GM23338 (cell line): ENCODE data around the gene TTC39B.

Experiments used
- CREB1 ChIP-seq: fragments of 250-450 bp; sonication (Bioruptor Pico); IDR thresholded peaks from 2 replicates; pipeline ENCODE4 v1.5.0; 2020; ENCODE audit warnings: low read depth, mild to moderate bottlenecking, moderate library complexity
- EZH2 ChIP-seq: fragments of 200-600 bp; sonication (generic); IDR thresholded peaks from one replicate; pipeline ENCODE4 v1.8.0; 2017; ENCODE audit warnings: antibody characterized with exemption, mild to moderate bottlenecking, low read depth; ENCODE audit not compliant: unreplicated experiment
- EZH2phosphoT487 ChIP-seq: fragments of 200-600 bp; sonication (generic); IDR thresholded peaks from one replicate; pipeline ENCODE4 v1.8.1; 2018; ENCODE audit warnings: antibody characterized with exemption; ENCODE audit not compliant: unreplicated experiment
- NANOG ChIP-seq: IDR thresholded peaks from 2 replicates; pipeline ENCODE4 v1.6.1; 2016; ENCODE audit warnings: antibody characterized with exemption, borderline replicate concordance
- POLR2AphosphoS5 ChIP-seq: IDR thresholded peaks from 2 replicates; pipeline ENCODE4 v1.6.1; 2016; ENCODE audit warnings: antibody characterized with exemption, low read depth
- TF ChIP-seq, protein P1 (sequence below), 2 experiments: fragments of 200-600 bp in 1 of 2; sonication (generic) in 1 of 2; conservative IDR thresholded peaks; 2 replicates each; pipeline versions ENCODE4 v1.5.1 to v1.6.1; 2016 to 2017; ENCODE audit warnings: antibody characterized with exemption in 2 of 2, low read depth in 2 of 2, mild to moderate bottlenecking in 2 of 2, moderate library complexity in 1 of 2
- TF ChIP-seq, protein P2 (sequence below): fragments of 250-450 bp; sonication (Bioruptor Pico); IDR thresholded peaks from 2 replicates; pipeline ENCODE4 v1.5.0; 2020; ENCODE audit warnings: mild to moderate bottlenecking, moderate library complexity

DNA sequence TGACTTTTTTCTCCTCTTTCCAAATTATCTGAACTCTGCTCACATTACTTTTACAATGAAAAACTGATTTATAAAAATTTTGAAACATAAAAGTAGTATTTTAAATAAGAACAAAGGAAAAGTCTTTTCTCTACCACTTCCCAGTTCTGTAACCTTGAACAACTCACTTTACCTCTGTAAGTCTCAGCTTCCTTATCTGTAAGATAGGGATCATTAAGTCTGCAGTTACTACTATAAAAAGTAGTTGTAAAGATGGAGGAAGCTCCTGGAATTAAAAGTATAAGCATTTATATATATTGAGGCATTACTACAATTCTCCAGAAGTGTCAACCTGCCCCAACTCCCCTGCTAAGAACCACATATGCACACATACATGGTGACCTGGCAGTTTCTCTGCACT lies 88.0 kb downstream of the TTC39B start:
- TF ChIP-seq, protein P1, sequence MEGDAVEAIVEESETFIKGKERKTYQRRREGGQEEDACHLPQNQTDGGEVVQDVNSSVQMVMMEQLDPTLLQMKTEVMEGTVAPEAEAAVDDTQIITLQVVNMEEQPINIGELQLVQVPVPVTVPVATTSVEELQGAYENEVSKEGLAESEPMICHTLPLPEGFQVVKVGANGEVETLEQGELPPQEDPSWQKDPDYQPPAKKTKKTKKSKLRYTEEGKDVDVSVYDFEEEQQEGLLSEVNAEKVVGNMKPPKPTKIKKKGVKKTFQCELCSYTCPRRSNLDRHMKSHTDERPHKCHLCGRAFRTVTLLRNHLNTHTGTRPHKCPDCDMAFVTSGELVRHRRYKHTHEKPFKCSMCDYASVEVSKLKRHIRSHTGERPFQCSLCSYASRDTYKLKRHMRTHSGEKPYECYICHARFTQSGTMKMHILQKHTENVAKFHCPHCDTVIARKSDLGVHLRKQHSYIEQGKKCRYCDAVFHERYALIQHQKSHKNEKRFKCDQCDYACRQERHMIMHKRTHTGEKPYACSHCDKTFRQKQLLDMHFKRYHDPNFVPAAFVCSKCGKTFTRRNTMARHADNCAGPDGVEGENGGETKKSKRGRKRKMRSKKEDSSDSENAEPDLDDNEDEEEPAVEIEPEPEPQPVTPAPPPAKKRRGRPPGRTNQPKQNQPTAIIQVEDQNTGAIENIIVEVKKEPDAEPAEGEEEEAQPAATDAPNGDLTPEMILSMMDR (conservative IDR thresholded peaks at IDR 0.05; ENCODE audit: low read depth in 2 of 2), result no peak
- no peak for TF ChIP-seq POLR2AphosphoS5
- no peak for TF ChIP-seq EZH2
- no peak for TF ChIP-seq CREB1 (CRISPR knock-in tag)
- TF ChIP-seq NANOG, result no peak
- no peak for TF ChIP-seq EZH2phosphoT487
- TF ChIP-seq, protein P2, sequence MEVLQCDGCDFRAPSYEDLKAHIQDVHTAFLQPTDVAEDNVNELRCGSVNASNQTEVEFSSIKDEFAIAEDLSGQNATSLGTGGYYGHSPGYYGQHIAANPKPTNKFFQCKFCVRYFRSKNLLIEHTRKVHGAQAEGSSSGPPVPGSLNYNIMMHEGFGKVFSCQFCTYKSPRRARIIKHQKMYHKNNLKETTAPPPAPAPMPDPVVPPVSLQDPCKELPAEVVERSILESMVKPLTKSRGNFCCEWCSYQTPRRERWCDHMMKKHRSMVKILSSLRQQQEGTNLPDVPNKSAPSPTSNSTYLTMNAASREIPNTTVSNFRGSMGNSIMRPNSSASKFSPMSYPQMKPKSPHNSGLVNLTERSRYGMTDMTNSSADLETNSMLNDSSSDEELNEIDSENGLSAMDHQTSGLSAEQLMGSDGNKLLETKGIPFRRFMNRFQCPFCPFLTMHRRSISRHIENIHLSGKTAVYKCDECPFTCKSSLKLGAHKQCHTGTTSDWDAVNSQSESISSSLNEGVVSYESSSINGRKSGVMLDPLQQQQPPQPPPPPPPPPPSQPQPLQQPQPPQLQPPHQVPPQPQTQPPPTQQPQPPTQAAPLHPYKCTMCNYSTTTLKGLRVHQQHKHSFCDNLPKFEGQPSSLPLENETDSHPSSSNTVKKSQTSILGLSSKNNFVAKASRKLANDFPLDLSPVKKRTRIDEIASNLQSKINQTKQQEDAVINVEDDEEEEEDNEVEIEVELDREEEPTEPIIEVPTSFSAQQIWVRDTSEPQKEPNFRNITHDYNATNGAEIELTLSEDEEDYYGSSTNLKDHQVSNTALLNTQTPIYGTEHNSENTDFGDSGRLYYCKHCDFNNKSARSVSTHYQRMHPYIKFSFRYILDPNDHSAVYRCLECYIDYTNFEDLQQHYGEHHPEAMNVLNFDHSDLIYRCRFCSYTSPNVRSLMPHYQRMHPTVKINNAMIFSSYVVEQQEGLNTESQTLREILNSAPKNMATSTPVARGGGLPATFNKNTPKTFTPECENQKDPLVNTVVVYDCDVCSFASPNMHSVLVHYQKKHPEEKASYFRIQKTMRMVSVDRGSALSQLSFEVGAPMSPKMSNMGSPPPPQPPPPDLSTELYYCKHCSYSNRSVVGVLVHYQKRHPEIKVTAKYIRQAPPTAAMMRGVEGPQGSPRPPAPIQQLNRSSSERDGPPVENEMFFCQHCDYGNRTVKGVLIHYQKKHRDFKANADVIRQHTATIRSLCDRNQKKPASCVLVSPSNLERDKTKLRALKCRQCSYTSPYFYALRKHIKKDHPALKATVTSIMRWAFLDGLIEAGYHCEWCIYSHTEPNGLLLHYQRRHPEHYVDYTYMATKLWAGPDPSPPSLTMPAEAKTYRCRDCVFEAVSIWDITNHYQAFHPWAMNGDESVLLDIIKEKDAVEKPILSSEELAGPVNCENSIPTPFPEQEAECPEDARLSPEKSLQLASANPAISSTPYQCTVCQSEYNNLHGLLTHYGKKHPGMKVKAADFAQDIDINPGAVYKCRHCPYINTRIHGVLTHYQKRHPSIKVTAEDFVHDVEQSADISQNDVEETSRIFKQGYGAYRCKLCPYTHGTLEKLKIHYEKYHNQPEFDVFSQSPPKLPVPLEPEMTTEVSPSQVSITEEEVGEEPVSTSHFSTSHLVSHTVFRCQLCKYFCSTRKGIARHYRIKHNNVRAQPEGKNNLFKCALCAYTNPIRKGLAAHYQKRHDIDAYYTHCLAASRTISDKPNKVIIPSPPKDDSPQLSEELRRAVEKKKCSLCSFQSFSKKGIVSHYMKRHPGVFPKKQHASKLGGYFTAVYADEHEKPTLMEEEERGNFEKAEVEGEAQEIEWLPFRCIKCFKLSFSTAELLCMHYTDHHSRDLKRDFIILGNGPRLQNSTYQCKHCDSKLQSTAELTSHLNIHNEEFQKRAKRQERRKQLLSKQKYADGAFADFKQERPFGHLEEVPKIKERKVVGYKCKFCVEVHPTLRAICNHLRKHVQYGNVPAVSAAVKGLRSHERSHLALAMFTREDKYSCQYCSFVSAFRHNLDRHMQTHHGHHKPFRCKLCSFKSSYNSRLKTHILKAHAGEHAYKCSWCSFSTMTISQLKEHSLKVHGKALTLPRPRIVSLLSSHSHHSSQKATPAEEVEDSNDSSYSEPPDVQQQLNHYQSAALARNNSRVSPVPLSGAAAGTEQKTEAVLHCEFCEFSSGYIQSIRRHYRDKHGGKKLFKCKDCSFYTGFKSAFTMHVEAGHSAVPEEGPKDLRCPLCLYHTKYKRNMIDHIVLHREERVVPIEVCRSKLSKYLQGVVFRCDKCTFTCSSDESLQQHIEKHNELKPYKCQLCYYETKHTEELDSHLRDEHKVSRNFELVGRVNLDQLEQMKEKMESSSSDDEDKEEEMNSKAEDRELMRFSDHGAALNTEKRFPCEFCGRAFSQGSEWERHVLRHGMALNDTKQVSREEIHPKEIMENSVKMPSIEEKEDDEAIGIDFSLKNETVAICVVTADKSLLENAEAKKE, result no peak
